ENCODE data around the gene ZNF695.

Gene ZNF695

GRCh38 chr1:246959944-246960693 is 47.7 kb downstream of the ZNF695 start:
- DNase-seq (ENCODE audit: low read depth in 2 of 2), result no peak

- DNase-seq (ENCODE audit: low read depth in 2 of 2), result no peak
Measured at GRCh38 chr1:246954126-246954525, 53.7 kb downstream of the ZNF695 start.

- DNase-seq (ENCODE audit: low read depth in 2 of 2), result no peak
Measured at GRCh38 chr1:246951413-246951812, 56.4 kb downstream of the ZNF695 start.

GRCh38 chr1:246949956-246950355 is 57.9 kb downstream of the ZNF695 start:
- DNase-seq (ENCODE audit: low read depth in 2 of 2), result no peak

DNA sequence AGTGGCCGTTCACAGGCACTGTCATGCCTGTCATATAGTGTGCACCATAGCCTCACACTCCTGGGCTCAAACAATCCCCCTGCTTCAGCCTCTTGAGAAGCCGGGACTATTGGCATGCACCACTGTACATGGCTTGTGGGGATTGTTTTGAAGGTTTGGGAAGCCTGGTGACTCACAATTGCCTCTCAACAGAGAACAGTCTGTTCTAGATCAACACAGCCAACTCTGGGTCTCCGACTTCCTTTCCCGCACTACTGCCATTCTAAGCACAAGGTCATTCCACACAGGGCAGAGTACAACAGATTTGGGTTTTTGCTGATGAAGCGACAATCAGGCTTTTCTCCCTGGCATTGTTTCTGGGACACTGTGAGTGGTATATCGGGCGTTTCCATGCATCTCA is 60.6 kb downstream of the ZNF695 start:
- no peak for DNase-seq (ENCODE audit: low read depth in 2 of 2)

- DNase-seq (ENCODE audit: low read depth in 2 of 2), result no peak
Measured at GRCh38 chr1:246946366-246946765, 61.5 kb downstream of the ZNF695 start.
